Suprapubic skin (tissue), 4 donors: Measurements from ENCODE around the gene ROBO2.

Experiments
- EP300 ChIP-seq: sonication (generic); formaldehyde crosslinking; IDR thresholded peaks from one replicate; pipeline ENCODE4 v1.6.1; 2017; ENCODE audit warnings: antibody characterized with exemption
- POLR2A ChIP-seq, 2 donors: fragments of 450-650 bp; IDR thresholded peaks; one replicate each; pipeline ENCODE4 v1.6.1; 2017; ENCODE audit warnings: antibody characterized with exemption in 2 of 2, mild to moderate bottlenecking in 2 of 2, moderate library complexity in 2 of 2
- POLR2AphosphoS5 ChIP-seq, 3 donors: sonication (generic); formaldehyde crosslinking; IDR thresholded peaks; one replicate each; pipeline ENCODE4 v1.6.1; 2017; ENCODE audit warnings: antibody characterized with exemption in 3 of 3
- TF ChIP-seq, protein P1 (sequence below), 2 donors: fragments of 200-600 bp in 1 of 2; fragments of 450-650 bp in 1 of 2; sonication (generic) in 1 of 2; IDR thresholded peaks; one replicate each; pipeline ENCODE4 v1.5.1; 2016 to 2019; ENCODE audit warnings: antibody characterized with exemption in 2 of 2, mild to moderate bottlenecking in 1 of 2, moderate library complexity in 1 of 2

DNA sequence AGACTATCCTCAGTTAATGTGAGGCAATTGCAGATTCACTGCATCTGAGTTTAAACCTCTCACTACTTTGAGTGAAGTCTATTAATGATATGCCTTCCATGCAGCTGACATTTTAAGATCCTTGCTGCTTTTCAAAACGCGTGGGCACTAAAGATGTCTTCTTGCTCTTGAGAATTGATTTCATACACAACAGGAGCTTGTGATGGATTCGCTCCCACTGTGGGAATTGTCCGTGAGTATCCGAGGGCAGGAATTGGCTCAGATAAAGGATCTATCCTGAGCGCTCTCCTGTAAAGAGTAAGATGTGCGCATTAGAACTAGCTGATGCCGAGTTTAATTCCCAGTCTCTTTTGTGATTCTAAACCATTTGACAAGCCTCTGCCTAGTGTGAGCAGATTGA lies 167.9 kb downstream of the ROBO2 start:
- TF ChIP-seq, protein P1, sequence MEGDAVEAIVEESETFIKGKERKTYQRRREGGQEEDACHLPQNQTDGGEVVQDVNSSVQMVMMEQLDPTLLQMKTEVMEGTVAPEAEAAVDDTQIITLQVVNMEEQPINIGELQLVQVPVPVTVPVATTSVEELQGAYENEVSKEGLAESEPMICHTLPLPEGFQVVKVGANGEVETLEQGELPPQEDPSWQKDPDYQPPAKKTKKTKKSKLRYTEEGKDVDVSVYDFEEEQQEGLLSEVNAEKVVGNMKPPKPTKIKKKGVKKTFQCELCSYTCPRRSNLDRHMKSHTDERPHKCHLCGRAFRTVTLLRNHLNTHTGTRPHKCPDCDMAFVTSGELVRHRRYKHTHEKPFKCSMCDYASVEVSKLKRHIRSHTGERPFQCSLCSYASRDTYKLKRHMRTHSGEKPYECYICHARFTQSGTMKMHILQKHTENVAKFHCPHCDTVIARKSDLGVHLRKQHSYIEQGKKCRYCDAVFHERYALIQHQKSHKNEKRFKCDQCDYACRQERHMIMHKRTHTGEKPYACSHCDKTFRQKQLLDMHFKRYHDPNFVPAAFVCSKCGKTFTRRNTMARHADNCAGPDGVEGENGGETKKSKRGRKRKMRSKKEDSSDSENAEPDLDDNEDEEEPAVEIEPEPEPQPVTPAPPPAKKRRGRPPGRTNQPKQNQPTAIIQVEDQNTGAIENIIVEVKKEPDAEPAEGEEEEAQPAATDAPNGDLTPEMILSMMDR (IDR thresholded peaks at IDR 0.05) = no peak
- TF ChIP-seq EP300 (no peak), POLR2A (IDR thresholded peaks at IDR 0.05) (no peak), POLR2AphosphoS5 (IDR thresholded peaks at IDR 0.05) (no peak)
